ENCODE results near the gene PEX7.

GRCh38 chr6:136774228-136775041 is 48.0 kb upstream of the PEX7 start:
- no peak for TF ChIP-seq CTCF (IDR thresholded peaks at IDR 0.05)
- TF ChIP-seq ZFX (IDR thresholded peaks at IDR 0.05; ENCODE audit: borderline replicate concordance) = no peak
